ENCODE measurements around the gene IL1RAP. TPM values are rescaled to one million over a fixed set of nuclear protein-coding genes. Genes with fewer than 3 reads are reported as not detected.

IL1RAP gene
- total and polyA plus RNA-seq, 9 of the 15 experiments (the other 6 are each of a cell fraction or from before 2014, with no cell fraction given), result 0.23 to 1.8 (median 0.88) TPM

GRCh38 chr3:190699776-190700175 is 185.9 kb downstream of the IL1RAP start:
- H2AFZ ChIP-seq (ENCODE audit: low read depth, low read length), result no peak overlapping the region
- no peaks in the 10 kb centered on the region for H3K9me1 ChIP-seq (ENCODE audit: control insufficient read depth, insufficient read depth, low read length)
- BruUV-seq (replicated peaks), result no TSS peak
- ChIA-PET POLR2A (no interaction called here), CTCF (ENCODE audit: low intra/inter-chr PET ratio) (no interaction called here)
- DNase-seq (ENCODE audit: extremely low read depth in 1 of 4, low spot score in 3 of 4) (no peak), FAIRE-seq (no peak), ATAC-seq (no peak)
- H3K27ac ChIP-seq (ENCODE audit: extremely low read depth, low read depth, low read length), result no peak overlapping the region
- H3K9ac ChIP-seq (ENCODE audit: insufficient read depth in 1 of 2, low read depth in 2 of 2, low read length in 2 of 2), result no peak overlapping the region
- no peaks in the 10 kb centered on the region; the same call in 1 of the 2 replicates for H3K9me3 ChIP-seq (replicated peaks; ENCODE audit: control insufficient read depth, insufficient read depth, low read depth, low read length)
- in situ Hi-C loops (cut with MboI), result no loop called here
- WGBS (ENCODE audit: insufficient coverage, low coverage, missing lambda C conversion rate), result 0% methylated on average over 2 of the region's 2 CpGs
- H3K36me3 ChIP-seq (ENCODE audit: control insufficient read depth, insufficient read depth, low read length), result no peaks in the 10 kb centered on the region
- no peaks in the 10 kb centered on the region for H3K79me2 ChIP-seq (ENCODE audit: control insufficient read depth, insufficient read depth, low read length)
- H4K20me1 ChIP-seq (replicated peaks; ENCODE audit: control insufficient read depth, insufficient read depth, low read length), result no peaks in the 10 kb centered on the region
- no peak overlapping the region for H3K4me3 ChIP-seq
- intact Hi-C loops (cut with micrococcal nuclease), result no loop called here
- no peaks in the 10 kb centered on the region for H3K4me1 ChIP-seq (replicated peaks in 1 of 2; ENCODE audit: control insufficient read depth in 2 of 2, insufficient read depth in 2 of 2, low read length in 2 of 2)
- TF ChIP-seq ZFP1 (CRISPR knock-in tag; IDR thresholded peaks at IDR 0.05) (no peak), ZC3H4 (CRISPR knock-in tag; IDR thresholded peaks at IDR 0.05; ENCODE audit: borderline replicate concordance) (no peak), MTA3 (IDR thresholded peaks at IDR 0.05; ENCODE audit: borderline replicate concordance) (no peak), ZNF311 (CRISPR knock-in tag; IDR thresholded peaks at IDR 0.05) (no peak), ARNT (IDR thresholded peaks at IDR 0.05) (no peak), ZKSCAN1 (IDR thresholded peaks at IDR 0.05; ENCODE audit: low read depth, low read length) (no peak), KDM5B (IDR thresholded peaks at IDR 0.05; ENCODE audit: insufficient replicate concordance, low read depth, low read length) (no peak), ZFP36 (IDR thresholded peaks at IDR 0.05; ENCODE audit: low read depth, low read length, partially characterized antibody) (no peak), ATF2 (CRISPR knock-in tag; IDR thresholded peaks at IDR 0.05) (no peak), ETV1 (tag; conservative IDR thresholded peaks at IDR 0.05; ENCODE audit: low read depth) (no peak), PCBP2 (IDR thresholded peaks at IDR 0.05; ENCODE audit: low read depth, low read length, poor library complexity, severe bottlenecking) (no peak), CBFA2T2 (conservative IDR thresholded peaks at IDR 0.05) (no peak), CUX1 (CRISPR knock-in tag; IDR thresholded peaks at IDR 0.05) (no peak), CBX2 (IDR thresholded peaks at IDR 0.05; ENCODE audit: insufficient read depth, low read length, poor library complexity, severe bottlenecking) (no peak), RBM17 (IDR thresholded peaks at IDR 0.05; ENCODE audit: borderline replicate concordance, low read depth, low read length) (no peak), CREB3L1 (IDR thresholded peaks at IDR 0.05; ENCODE audit: borderline replicate concordance, low read depth) (no peak)
- H3K27me3 ChIP-seq (ENCODE audit: control insufficient read depth in 2 of 2, insufficient read depth in 2 of 2, low read length in 2 of 2), result no peaks in the 10 kb centered on the region
- no peak overlapping the region for H3K4me2 ChIP-seq (ENCODE audit: insufficient read depth, low read length)
